Activated CD4-positive, alpha-beta T cell treated with anti-CD3 and anti-CD28 coated beads, Interleukin-2, amount 50 U/mL, for 16 hours (primary cell): ENCODE data around the gene SET.
"Not testable (repeated sequence)": the region's sequence is repeated elsewhere in the genome, so short reads cannot be mapped to it uniquely, and the experiment has no call there.

ENCODE experiments used
- DNase-seq: peaks from one replicate; pipeline ENCODE4 v3.0.0-alpha.2; 2020

SET gene

DNA sequence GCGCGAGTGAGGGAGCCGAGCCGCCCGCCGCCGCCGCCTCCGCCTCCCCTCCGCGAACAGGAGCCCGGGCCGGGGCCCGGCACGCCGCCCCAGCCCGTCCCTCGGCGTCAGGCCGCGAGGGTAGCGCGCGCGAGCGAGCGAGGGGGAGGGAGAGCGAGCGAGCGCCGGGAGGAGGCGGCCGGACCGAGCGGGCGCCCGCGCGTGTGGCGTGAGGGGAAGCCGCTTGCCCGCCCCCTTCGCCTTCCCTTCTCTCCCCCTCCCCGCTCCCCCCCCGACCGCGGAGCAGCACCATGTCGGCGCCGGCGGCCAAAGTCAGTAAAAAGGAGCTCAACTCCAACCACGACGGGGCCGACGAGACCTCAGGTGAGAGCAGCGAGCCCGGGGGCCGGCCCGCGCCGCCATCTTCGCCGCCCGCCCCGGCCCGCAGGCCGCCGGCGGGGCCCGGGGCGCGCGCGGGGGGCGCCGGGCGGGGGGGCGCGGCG, 312 bp downstream of the SET start:
- no peak for DNase-seq

DNA sequence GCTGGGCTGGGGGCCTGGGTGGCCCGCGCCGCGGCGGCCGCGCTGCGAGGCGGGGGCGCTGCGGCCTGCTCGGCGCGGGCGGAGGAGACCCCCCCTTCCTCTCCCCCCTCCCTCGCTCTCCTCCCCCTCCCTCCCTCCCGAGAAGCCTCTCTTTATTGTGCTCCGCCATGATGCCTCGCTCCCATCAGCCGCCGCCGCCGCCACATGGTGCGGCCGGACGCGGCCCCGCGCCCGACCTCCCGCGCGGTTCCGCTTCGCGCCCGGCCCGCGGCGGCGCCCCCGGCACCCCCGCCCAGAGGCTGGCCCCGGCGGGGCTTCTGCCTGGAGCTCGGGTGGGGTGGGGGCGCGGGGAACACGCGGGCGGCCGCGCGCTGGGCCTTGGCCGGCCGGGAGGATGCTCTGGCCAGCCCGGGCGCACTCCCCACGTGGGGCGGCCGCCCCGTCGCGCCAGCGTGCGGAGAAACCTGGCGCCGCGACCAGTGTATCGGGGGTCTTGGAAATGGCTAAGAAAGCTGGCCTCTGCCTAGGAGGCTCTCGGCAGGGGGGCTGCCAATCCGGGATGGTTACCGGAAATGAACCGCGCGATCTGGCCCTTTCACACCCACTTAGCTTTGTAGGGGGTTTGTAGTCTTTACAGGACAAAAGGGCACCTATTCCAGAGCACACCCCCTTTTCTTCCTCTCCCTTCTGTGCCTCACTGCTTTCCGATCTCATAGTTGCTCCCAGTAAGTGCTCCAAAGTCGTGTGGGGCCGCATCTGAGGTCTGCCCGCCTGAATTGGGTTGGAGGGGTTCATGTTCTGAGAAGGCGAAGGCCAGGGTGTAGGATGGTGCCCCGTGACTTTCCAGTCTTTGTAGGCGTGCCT, 1.0 kb downstream of the SET start:
- DNase-seq: peak; percentile 44

DNA sequence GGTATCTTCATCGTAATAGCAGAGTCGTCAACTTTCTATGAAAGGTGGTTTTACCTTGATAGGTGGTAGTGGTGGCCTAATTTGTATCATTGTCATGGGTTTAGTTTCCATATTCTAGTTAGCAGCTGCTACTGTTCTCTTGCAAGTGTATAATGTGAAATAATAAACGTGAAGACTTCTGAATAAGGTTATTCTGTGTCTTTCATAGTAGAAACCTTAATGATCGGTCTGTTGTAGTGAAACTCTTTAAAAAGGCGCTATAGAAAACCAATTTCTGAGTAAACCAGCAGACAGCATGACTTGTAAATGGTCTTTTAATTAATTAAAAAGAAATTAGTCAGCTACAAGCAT, 1.6 kb downstream of the SET start:
- DNase-seq: no peak

DNA sequence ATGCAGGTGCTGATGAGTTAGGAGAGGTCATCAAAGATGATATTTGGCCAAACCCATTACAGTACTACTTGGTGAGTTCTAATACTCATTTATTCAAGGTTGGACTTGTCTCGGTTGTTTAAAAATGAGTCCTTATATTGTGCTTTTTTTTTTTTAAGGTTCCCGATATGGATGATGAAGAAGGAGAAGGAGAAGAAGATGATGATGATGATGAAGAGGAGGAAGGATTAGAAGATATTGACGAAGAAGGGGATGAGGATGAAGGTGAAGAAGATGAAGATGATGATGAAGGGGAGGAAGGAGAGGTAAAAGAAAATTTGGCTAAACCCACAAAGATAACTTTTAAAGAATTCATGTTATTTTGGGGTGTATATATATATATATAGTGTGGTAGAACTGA, 4.7 kb downstream of the SET start:
- DNase-seq: not testable (repeated sequence)

DNA sequence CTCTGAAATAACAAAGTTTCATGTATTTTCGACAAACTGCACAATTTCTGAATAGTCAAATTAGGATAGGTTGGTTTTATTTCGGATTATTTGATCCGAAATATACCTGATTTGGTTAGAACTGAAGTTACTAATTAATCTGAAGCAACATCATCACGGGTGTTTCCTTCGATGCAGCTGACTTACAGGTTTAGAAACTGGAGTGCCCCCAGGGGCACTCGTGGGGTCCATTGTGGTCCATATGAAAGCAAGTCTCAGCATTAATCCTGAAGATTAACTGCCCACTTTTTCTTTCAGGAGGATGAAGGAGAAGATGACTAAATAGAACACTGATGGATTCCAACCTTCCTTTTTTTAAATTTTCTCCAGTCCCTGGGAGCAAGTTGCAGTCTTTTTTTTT, 5.3 kb downstream of the SET start:
- no peak for DNase-seq

DNA sequence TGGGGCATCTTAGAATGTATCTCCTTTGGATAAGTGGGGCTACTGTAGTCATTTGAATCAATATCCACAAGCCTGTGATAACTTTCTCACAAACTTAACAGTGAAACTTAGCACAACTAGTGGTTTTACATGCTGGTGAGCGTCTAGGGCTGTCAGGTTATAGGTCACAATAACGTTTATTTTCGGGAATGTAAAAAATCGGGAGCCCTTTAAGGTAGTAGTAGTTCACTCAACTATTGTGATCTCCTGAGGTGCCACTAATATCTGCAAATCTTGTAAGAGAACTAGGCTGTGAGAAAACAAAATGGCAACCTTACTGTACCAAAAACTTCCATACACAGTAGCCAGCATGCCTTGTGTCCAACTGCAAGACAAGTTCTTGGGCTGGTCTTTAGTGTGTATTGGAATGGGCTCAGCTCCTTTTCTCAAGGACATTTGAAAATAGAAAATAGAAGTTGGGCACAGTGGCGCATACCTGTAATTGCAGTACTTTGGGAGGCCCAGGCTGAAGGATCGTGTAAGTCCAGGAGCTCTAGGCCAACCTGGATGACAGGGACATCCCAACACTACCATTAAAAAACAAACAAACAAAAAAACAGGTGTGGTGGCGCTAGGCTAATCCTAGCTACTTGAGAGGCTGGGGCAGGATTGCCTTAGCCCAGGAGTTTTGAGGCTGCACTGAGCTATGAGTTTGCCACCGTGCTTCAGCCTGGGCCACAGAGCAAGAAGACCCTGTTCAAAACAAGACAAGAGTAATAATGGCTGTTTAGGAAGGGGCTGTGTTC, 8.1 kb downstream of the SET start:
- no peak for DNase-seq

DNA sequence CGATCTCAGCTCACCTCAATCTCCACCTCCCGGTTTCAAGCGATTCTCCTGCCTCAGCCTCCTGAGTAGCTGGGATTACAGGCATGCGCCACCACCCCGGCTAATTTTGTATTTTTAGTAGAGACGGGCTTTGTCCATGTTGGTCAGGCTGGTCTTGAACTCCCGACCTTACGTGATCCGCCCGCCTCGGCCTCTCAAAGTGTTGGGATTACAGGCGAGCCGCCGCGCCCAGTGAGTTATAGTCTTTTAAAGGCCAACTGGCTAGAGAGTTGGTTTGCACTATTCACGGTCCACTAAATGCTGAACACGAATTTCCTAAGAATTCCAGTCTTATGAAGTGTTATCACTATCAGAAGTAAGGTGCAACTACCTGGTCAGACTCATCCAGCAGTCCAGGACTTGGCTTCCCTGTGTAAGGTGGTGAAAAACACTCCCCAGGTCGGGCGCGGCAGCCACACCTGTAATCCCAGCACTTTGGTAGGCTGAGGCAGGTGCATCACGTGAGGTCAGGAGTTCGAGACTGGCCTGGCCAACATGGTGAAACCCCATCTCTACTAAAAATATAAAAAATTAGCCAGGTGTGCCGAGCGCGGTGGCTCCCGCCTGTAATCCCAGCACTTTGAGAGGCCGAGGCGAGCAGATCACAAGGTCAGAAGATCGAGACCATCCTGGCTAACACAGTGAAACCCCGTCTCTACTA, 10.2 kb downstream of the SET start:
- not testable (repeated sequence) for DNase-seq

DNA sequence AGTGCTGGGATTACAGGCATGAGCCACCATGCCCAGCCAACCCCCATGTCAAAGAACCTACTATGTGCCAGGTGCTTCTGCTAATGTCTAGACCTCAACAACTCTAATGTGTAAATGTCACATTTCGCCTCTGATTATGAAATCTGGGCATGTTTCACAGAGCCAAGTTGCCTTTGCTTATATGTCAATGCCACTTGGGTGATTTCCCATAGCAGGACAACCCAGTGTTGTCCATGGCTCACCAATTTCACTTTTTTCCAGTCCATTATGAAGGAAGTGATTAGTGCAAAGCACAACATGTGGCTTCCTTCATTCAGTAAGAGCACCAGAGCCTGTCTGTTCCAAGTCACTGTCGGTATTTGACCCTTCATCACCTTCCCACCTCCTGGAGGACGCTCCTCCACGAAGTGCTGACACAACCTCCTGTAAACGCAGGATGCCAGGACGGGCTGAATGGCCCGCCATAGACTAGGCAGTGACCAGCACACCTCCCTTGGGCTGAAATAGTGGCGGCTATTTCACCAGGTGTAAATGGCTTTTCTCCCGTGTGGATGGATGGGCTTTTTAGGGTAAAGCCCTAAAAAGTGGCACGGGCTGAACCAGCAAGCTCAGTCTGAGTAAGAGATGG, 12.3 kb downstream of the SET start:
- no peak for DNase-seq

DNA sequence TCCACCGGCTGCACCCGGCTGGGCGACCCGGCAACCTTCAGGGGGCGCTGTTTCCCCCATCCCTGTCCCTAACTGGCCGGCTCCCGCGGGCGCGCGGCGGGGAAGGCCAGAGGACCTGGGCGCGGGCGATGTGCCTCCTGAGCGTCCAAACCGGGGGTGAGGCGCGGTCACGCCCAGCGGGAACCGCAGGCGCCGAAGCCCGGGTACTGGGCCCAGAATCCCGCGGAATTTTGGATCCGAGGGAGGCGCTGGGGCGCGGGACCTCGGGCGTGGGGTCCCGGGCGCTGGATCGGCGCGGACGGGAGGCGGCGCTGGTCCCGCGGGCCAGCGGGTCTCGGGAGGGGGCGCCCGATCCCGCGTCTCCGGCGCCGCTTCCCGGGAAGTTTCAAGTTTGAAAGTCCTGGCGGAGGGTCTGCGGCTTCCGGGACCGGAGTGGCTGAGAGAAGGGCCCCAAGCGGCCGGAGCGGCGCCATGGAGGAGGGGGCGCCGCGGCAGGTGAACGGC, 13.5 kb downstream of the SET start, which contains the start of gene PKN3:
Gene PKN3, plus strand, starts transcription at position 59 of the 504 bp plus-strand sequence. Its CDS starts 413 bp downstream, at position 472.
- peak; percentile 87 for DNase-seq

DNA sequence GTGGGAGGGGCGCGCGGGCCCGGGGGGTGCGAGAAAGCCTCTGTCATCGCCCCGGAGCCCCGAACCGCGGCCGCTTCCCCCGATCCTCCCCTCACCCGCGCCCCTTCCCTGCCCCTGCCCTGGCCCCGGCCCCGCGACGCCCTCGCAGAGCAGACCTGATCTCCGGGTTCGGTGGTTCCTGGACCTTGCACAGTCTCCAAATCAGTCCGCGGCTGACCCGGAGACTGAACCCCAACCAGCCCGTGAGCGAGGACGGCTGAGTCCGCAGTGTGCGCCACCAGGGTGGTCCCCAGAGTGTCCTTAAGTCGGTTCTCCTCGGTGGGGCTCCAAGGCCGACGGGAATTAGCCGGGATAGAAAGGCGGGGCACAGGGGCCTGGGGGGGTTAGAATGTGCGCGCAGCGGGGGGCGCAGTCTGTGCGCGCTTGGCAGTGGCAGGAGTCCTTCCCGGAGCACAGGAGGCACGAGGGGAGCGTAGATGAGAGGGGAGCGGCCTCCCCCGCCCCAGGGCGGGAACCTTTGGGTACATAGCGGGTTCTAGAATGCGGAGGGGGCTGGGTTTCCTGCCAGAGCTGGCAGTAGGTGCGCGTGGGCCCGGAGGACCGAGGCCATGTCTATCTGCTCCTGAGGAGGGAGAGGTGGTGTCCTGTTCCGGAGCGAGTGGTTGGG, 14.1 kb downstream of the SET start:
- peak; percentile 42 for DNase-seq

DNA sequence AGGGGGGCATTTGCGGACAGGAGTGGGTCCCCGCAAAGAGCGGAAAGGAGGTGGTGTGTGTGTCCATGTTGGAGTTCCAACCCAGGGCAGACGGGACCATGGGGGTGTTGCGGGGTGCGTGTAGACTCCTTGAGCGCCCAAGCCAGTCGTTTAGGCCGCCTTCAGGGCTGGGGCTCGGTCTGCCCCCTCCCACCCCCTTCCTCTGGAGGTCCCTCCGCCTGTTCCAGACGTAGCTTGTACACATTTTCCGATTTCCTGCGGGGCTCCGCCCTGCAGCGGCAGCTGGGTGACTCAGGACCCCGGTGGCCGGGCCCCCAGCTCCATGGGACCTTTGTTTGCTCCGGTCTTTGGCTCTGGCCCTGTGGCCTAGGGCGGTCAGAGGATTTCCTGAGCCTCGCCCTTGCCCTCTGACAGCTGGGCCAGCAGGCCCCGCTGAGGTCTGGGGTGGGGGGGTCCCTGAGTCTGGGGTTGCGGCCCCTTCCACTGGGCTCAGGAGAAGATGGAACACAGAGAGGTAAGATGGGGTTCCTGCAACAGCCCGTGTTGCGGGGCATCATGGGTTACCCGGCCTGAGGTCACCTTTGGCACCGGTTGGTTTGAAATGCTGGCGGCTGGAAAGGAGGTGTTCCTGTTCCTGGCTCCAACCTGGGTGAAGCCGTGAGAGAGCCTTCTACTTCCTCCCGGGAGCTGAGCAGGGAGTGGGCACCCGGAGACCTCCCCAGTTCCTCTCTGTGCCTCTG, 14.8 kb downstream of the SET start:
- DNase-seq: no peak

DNA sequence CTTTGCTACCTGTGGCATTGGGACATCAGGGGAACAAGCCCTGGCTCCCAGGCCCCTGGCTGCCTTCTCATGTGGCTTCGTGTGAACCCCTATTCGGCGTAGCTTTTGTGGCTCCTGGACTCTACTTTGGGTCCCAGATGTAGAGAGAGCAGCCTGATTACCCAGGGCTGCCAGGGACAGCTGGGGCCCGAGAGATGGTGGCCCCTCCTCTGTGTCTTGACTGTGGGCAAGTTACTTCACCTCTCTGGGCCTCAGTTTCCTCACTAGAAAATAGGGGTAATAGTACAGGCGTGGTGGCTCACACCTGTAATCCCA, 15.3 kb downstream of the SET start:
- DNase-seq: no peak

DNA sequence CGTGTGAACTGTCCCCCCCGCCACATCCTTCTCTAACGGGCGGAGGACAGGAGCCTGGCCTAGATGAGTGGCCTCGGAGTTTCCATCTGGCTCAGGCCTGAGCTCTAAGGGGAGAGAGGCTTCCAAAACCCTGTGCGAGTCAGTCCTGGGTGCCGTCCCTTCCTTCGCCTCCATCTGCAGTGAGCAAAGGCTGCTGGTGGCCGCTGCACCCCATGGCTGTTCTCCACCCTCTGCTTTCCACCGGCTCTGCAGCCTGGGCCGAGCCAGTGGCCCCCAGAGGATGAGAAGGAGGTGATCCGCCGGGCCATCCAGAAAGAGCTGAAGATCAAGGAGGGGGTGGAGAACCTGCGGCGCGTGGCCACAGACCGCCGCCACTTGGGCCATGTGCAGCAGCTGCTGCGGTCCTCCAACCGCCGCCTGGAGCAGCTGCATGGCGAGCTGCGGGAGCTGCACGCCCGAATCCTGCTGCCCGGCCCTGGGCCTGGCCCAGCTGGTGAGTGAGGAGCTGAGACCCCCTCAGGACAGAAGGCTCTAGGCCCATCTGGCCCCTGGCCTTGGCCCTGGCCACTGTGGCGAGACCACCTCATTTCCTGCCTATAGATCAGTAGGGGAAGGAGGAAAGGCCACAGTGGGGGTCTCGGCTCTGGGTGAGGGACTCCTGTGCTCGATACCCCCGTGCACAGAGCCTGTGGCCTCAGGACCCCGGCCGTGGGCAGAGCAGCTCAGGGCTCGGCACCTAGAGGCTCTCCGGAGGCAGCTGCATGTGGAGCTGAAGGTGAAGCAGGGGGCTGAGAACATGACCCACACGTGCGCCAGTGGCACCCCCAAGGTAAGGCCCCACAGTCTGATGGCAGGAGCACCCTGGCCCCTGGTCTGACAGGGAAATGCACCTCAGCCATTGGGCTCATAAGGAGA, 16.3 kb downstream of the SET start:
- no peak for DNase-seq

DNA sequence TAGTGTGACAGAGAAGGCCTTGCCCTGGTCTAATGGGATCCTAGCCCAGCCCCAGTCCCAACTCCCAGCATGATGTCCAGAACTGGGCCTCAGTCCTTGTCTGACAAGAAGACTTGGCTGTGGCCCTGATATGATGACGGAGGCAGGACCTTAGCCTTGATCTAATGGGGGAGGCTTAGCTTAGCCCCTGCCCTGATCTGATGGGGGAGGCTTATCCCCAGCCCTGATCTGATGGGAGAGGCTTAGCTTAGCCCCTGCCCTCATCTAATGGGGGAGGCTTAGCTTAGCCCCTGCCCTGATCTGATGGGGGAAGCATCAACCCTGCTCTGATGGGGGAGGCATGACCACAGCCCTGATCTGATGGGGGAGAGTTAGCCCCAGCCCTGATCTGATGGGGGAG, 17.0 kb downstream of the SET start:
- DNase-seq: no peak

DNA sequence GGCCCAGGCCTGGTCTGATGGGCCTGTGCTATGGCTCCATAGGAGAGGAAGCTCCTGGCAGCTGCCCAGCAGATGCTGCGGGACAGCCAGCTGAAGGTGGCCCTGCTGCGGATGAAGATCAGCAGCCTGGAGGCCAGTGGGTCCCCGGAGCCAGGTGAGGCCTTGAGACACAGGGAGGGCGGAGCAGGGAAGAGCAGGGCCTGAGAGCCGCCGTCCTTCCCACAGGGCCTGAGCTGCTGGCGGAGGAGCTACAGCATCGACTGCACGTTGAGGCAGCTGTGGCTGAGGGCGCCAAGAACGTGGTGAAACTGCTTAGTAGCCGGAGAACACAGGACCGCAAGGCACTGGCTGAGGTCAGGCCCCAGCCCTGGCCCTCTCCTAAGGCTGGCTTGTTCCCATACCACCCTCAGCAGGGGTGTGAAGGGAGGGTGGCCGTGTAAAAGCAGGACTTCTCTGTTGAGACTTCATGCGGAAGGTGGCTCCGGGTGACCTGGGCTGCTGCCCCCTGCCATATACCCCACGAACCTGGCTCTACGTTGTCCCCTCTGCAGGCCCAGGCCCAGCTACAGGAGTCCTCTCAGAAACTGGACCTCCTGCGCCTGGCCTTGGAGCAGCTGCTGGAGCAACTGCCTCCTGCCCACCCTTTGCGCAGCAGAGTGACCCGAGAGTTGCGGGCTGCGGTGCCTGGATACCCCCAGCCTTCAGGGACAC, 17.8 kb downstream of the SET start:
- DNase-seq: no peak

DNA sequence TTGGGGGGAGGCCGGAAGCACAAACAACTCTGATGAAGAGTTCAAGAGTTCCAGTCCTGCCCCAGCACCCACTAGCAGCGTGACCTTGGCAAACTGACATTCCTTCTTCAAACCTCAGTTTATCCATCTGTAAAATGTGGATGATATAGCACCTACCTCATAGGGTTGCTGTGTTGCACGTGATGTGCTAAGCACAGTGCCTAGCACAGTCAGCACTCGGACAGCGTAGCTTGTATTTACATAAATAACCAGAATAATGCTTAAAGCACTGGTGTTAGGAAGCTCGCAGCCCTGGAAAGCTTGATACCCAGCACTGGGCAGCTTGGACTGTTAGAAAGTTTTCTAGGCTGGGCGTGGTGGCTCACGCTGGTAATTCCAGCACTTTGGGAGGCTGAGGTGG, 18.4 kb downstream of the SET start:
- DNase-seq: no peak

DNA sequence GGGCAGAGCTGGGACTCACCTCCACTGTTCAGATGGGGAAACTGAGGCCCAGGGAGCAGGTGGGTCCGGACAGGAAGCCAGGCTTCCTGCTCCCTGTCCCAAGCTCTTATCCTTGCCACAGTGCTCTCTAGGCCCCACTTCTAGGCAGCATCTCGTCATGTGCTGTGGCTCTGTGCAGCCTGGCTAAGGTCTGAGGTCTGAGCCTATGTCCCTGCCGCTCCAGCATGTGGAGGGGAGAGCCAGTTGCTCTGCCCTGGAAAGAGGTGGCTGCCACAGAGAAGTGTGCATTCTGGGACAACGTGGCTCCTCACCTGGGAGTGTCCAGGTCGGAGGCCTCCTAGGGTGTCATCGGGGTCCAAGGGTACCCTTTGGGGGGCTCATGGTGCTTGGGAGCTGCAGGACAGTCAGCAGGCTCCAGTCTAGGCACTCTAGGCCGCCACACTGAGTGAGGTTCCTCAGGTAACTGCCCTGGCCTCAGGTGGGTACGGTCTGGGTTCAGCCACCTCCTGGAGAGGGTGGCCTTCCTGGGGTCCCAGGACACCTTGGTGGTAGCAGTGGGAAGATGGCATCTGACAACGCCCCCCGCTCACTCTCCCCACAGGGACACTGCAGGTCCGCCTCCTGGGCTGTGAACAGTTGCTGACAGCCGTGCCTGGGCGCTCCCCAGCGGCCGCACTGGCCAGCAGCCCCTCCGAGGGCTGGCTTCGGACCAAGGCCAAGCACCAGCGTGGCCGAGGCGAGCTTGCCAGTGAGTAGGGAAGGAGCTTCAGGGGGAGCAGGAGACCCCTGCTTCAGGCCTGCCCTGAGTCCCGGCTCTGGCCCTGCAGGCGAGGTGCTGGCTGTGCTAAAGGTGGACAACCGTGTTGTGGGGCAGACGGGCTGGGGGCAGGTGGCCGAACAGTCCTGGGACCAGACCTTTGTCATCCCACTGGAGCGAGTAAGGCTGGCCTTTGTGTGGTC, 23.7 kb downstream of the SET start:
- no peak for DNase-seq

DNA sequence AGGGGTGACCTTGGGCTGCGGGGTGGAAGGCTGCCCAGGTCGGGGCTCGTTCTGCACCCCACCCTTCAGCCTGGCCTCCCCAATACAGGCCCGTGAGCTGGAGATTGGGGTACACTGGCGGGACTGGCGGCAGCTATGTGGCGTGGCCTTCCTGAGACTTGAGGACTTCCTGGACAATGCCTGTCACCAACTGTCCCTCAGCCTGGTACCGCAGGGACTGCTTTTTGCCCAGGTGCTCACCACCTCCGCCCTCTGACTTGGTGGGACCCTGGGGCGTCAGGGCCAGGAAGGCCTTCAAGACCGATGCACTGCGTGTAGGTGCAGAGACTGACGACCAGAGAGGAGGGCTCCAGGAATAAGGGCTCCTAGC, 24.4 kb downstream of the SET start:
- DNase-seq: no peak
